Measurements from ENCODE around the gene CSPG5.

DNA sequence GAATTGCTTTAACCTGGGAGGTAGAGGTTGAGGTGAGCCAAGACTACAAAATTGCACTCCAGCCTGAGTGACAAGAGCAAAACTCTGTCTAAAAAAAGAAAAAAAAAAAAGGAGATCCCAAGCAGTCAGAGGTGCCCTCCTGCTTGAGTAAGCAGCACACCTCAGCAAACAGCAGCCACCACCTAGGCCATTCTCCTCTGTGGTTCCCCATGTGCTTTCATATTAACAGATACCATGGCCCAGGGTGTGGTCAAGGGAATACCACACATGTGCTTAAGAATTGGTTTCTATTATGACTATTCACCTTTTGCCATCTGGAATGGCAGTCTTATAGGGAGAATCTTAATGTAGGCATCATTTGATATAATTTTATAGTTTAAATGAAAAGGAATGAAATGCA lies 24.7 kb upstream of the CSPG5 start:
- TF ChIP-seq EP300 (IDR thresholded peaks at IDR 0.05) (no peak), POLR2A (IDR thresholded peaks at IDR 0.05) (no peak), CTCF (IDR thresholded peaks at IDR 0.05) (no peak), POLR2AphosphoS5 (IDR thresholded peaks at IDR 0.05) (no peak)
